Endodermal cell (in vitro differentiated cells): ENCODE measurements around the gene CFAP46. TPM values are rescaled to one million over a fixed set of nuclear protein-coding genes. Genes with fewer than 3 reads are reported as not detected.

Source experiments
- DNase-seq: peaks from one replicate; pipeline ENCODE4 v3.0.0-alpha.2; 2017
- H3K27ac ChIP-seq: 2 replicates; pipeline ENCODE4 v1.5.1; 2013; ENCODE audit warnings: mild to moderate bottlenecking, low read depth, low read length, moderate library complexity
- H3K27me3 ChIP-seq: 2 replicates; pipeline ENCODE4 v1.6.1; 2013; ENCODE audit warnings: mild to moderate bottlenecking, low read length, moderate library complexity; ENCODE audit not compliant: insufficient read depth, control insufficient read depth, poor library complexity, severe bottlenecking
- H3K36me3 ChIP-seq: 2 replicates; pipeline ENCODE4 v1.7.0; 2013; ENCODE audit warnings: mild to moderate bottlenecking, low read length, moderate library complexity; ENCODE audit not compliant: control insufficient read depth, insufficient read depth
- H3K4me1 ChIP-seq: one replicate; pipeline ENCODE4 v1.7.0; 2013; ENCODE audit warnings: low read length; ENCODE audit not compliant: control insufficient read depth, insufficient read depth
- H3K4me3 ChIP-seq: 2 replicates; pipeline ENCODE4 v1.5.1; 2013; ENCODE audit warnings: mild to moderate bottlenecking, low read length, moderate library complexity
- H3K9ac ChIP-seq: 2 replicates; pipeline ENCODE4 v1.6.1; 2013; ENCODE audit warnings: mild to moderate bottlenecking, low read length, moderate library complexity; ENCODE audit not compliant: poor library complexity, severe bottlenecking; ENCODE audit errors: extremely low read depth
- H3K9me3 ChIP-seq: 2 replicates; pipeline ENCODE4 v1.6.1; 2013; ENCODE audit warnings: mild to moderate bottlenecking, low read length, moderate library complexity; ENCODE audit not compliant: control insufficient read depth
- H3K27ac Mint-ChIP-seq: 2 replicates; pipeline ENCODE4 v1.8.0; 2020; ENCODE audit warnings: mixed read lengths
- H3K27me3 Mint-ChIP-seq: 2 replicates; pipeline ENCODE4 v1.8.0; 2021; ENCODE audit warnings: mild to moderate bottlenecking, mixed read lengths; ENCODE audit not compliant: insufficient read depth
- H3K36me3 Mint-ChIP-seq: 2 replicates; pipeline ENCODE4 v1.8.0; 2020; ENCODE audit warnings: low read depth, mixed read lengths
- H3K4me1 Mint-ChIP-seq: 2 replicates; pipeline ENCODE4 v1.8.0; 2020; ENCODE audit warnings: mixed read lengths
- H3K4me3 Mint-ChIP-seq: 2 replicates; pipeline ENCODE4 v1.8.0; 2020; ENCODE audit warnings: mild to moderate bottlenecking, moderate library complexity, mixed read lengths
- H3K9me3 Mint-ChIP-seq: 2 replicates; pipeline ENCODE4 v1.8.0; 2020; ENCODE audit warnings: mild to moderate bottlenecking, mixed read lengths
- WGBS, 2 experiments: methylation state at CpG; one replicate each; pipeline versions ENCODE4 v1.1.5 to v1.1.7; 2013; ENCODE audit warnings: missing lambda C conversion rate in 2 of 2, mixed read lengths in 1 of 2; ENCODE audit not compliant: insufficient coverage in 1 of 2, insufficient read length in 1 of 2; 5-methylcytosine and 5-hydroxymethylcytosine counted together
- total RNA-seq, 2 donors: library from RNA; stranded (reverse); fragmentation: NEBNext Ultra II Directional in 1 of 2; extraction: Animal tissue kit (Norgen Biotek cat#: 25700) in 1 of 2; gene quantifications; 2 replicates in 1 of 2; 3 replicates in 1 of 2; pipeline ENCODE4 v1.2.1, GENCODE V29; 2021
- TF ChIP-seq, protein P1 (sequence below): fragments of 200-600 bp; sonication (generic); conservative IDR thresholded peaks from 2 replicates; pipeline ENCODE4 v1.5.0; 2021; ENCODE audit warnings: antibody characterized with exemption, mild to moderate bottlenecking

The CFAP46 gene
- total RNA-seq, 2 donors from 2014 or later = 9.9 to 10.5 TPM

DNA sequence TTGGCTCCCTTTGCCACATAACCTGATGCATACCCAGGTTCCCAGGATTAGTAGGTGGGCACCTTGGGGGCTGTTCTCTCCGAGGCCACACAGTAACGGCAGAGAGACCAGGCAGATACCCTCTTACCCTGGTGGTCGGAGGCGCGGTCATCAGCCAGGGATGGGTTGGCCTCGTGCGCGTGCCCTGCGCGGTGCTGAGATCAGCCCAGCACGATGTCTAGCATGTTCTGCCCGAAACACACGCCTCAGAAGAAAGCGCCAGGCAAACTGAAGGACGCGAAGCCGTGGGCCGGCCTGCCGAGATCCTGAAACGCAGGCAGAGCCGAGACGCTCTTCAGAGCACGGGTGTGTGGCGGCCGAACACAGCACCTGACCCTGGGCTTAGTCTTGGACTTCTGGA is 34.7 kb upstream of the CFAP46 start:
- Mint-ChIP-seq H3K27ac (no peak overlapping the region), H3K36me3 (no peaks in the 10 kb centered on the region), H3K9me3 (no peaks in the 10 kb centered on the region), H3K4me3 (no peak overlapping the region), H3K27me3 (no peaks in the 10 kb centered on the region), H3K4me1 (no peaks in the 10 kb centered on the region)
- Histone ChIP-seq H3K9ac (no peak overlapping the region), H3K4me3 (no peak overlapping the region), H3K27ac (no peak overlapping the region), H3K9me3 (no peaks in the 10 kb centered on the region), H3K4me1 (no peaks in the 10 kb centered on the region), H3K36me3 (no peaks in the 10 kb centered on the region), H3K27me3 (no peaks in the 10 kb centered on the region)
- WGBS, 2 experiments = 95 to 96% methylated on average over 25 of the region's 25 CpGs
- DNase-seq = no peak
- TF ChIP-seq, protein P1, sequence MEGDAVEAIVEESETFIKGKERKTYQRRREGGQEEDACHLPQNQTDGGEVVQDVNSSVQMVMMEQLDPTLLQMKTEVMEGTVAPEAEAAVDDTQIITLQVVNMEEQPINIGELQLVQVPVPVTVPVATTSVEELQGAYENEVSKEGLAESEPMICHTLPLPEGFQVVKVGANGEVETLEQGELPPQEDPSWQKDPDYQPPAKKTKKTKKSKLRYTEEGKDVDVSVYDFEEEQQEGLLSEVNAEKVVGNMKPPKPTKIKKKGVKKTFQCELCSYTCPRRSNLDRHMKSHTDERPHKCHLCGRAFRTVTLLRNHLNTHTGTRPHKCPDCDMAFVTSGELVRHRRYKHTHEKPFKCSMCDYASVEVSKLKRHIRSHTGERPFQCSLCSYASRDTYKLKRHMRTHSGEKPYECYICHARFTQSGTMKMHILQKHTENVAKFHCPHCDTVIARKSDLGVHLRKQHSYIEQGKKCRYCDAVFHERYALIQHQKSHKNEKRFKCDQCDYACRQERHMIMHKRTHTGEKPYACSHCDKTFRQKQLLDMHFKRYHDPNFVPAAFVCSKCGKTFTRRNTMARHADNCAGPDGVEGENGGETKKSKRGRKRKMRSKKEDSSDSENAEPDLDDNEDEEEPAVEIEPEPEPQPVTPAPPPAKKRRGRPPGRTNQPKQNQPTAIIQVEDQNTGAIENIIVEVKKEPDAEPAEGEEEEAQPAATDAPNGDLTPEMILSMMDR = no peak

DNA sequence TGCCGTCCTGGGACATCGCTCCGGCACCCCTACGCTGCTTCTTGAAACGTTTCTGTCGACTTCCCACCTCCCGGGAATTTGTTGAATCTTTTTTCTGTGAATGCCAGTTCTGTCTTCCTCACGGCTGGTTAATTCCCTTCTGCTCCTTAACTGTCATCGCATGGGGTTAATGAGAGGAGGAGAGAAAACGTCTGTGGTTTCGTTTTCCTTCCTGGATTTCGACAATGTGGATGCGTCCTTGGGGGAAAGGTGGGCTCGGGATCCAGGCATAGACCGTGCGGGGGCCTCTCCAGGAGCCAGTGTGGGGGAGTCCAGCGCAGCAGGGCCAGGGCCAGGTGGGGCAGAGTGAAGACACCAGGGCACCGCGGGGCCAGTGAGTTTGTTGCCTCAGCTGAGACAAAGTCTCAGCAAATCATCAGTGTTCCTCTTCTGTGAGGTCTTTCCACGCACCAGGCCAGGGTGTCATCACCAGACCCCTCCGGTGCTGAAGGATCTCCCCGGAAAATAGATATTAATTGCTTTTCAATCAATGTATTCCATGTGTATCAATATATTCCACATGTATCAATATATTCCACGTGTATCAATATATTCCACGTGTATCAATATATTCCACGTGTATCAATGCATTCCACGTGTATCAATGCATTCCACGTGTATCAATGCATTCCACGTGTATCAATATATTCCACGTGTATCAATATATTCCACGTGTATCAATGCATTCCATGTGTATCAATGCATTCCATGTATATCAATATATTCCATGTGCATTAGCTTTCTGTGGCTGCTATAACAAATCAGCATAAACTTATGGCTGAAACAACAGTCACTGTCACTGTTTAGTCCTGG is 33.7 kb upstream of the CFAP46 start:
- no peaks in the 10 kb centered on the region for H3K9me3 Mint-ChIP-seq
- DNase-seq = no peak
- Histone ChIP-seq H3K27me3 (no peaks in the 10 kb centered on the region), H3K4me1 (no peaks in the 10 kb centered on the region), H3K9me3 (no peaks in the 10 kb centered on the region), H3K4me3 (no peak overlapping the region), H3K9ac (no peak overlapping the region), H3K27ac (no peak overlapping the region), H3K36me3 (no peaks in the 10 kb centered on the region)
- H3K27me3 Mint-ChIP-seq = no peaks in the 10 kb centered on the region
- 89 to 92% methylated on average over 26 to 30 of the region's 30 CpGs for WGBS, 2 experiments
- H3K27ac Mint-ChIP-seq = no peak overlapping the region
- peaks cover 5% of the 10 kb centered on the region for H3K4me1 Mint-ChIP-seq
- no peak overlapping the region for H3K4me3 Mint-ChIP-seq
- no peaks in the 10 kb centered on the region for H3K36me3 Mint-ChIP-seq
- TF ChIP-seq, protein P1 = no peak

DNA sequence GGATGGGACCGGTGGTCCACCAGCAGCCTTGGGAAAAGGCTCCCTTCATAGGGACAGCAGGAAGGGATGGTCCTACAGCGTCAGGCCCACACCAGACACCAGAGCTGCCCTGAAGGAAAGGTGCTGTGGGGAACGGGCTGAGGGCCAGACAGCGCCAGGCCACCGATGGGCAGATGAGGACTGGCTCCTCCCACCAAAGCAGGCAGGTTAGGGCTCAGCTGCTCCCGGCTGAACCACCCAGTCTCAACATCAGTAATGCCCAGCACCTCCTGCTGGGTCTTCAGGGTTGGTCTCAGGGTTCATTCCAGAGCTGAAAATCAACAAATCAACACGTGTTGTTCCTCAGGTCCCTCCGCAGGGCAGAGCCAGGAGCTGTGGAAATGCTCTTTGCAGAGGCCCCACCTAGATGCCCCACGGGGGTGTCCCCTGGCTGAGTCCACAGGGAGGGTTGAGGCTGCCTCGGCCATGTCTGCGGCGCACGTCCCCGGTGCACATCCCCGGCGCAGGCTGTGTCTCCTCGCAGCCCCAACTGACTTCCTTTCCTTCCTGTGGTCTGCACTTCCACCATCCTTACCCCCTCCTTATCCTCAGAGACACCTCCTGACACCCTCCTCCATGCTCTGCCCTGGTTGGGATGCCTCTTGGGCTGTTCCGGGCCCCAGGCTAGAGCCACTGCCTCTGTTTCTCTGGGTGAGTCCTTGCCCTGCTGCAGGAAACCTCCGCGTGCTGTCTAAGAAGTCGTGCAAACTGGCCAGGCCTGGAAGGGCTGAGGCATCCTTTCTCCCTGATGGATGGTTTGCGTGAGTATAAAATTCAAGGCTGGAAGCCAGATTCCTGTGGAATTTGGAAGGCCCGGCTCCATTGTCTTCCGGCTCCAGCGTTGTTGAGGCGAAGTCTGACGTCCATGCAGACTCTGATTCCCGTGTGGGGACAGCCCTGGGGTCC is 32.8 kb upstream of the CFAP46 start:
- Mint-ChIP-seq H3K36me3 (no peaks in the 10 kb centered on the region), H3K4me3 (no peak overlapping the region), H3K27me3 (no peaks in the 10 kb centered on the region), H3K9me3 (no peaks in the 10 kb centered on the region), H3K27ac (no peak overlapping the region), H3K4me1 (peaks cover 5% of the 10 kb centered on the region)
- no peak overlapping the region for H3K9ac ChIP-seq
- H3K36me3 ChIP-seq = no peaks in the 10 kb centered on the region
- no peaks in the 10 kb centered on the region for H3K27me3 ChIP-seq
- H3K4me3 ChIP-seq = no peak overlapping the region
- DNase-seq = no peak
- H3K4me1 ChIP-seq = no peaks in the 10 kb centered on the region
- H3K9me3 ChIP-seq = no peaks in the 10 kb centered on the region
- no peak overlapping the region for H3K27ac ChIP-seq
- 93 to 95% methylated on average over 27 to 28 of the region's 28 CpGs for WGBS, 2 experiments
- TF ChIP-seq, protein P1 = no peak
